ENCODE data around the gene ADGRE2. TPM values are rescaled to one million over a fixed set of nuclear protein-coding genes. Genes with fewer than 3 reads are reported as not detected.

Gene ADGRE2
- 0.82 and 1.3 TPM in 2 replicates for total RNA-seq (2014; rRNA removed; shearing (Covaris generic))

GRCh38 chr19:14778110-14778845, at the start of gene ADGRE2:
Gene ADGRE2 (minus strand): TSS chr19:14778560. CDS start chr19:14776756, 1,804 bp downstream.

GRCh38 chr19:14689598-14690503, 88.5 kb downstream of the ADGRE2 start, which contains the start of gene ZNF333:
Gene ZNF333 (plus strand): TSS chr19:14690048. CDS start chr19:14693492, 3,444 bp downstream.

Small RNA genes within 50 kb of the gene (small RNA-seq; reads per million reads assigned to genes)
- gene AC005255.1: not detected

Other genes with a start within 250 kb of the ADGRE2 start
- 93.7 and 114 TPM in 2 replicates for gene TECR, start 249.0 kb downstream of the ADGRE2 start, total RNA-seq (2014; rRNA removed; shearing (Covaris generic))
- 697 and 925 TPM in 2 replicates for gene NDUFB7, start 206.5 kb downstream of the ADGRE2 start, total RNA-seq (2014; rRNA removed; shearing (Covaris generic))
- 0.21 TPM in 1 of 2 replicates, not detected in the other for gene CLEC17A, start 195.5 kb downstream of the ADGRE2 start, total RNA-seq (2014; rRNA removed; shearing (Covaris generic))
- gene ADGRE3, start 103.7 kb downstream of the ADGRE2 start, total RNA-seq (2014; rRNA removed; shearing (Covaris generic)): not detected in 2 replicates
- gene ZNF333, start 88.5 kb downstream of the ADGRE2 start, total RNA-seq (2014; rRNA removed; shearing (Covaris generic)): 18.4 and 25.6 TPM in 2 replicates
- gene OR7A5, start 56.6 kb upstream of the ADGRE2 start, total RNA-seq (2014; rRNA removed; shearing (Covaris generic)): not detected in 2 replicates
- 0.30 TPM in 1 of 2 replicates, not detected in the other for gene OR7C1, start 56.6 kb upstream of the ADGRE2 start, total RNA-seq (2014; rRNA removed; shearing (Covaris generic))
- gene OR7A10, start 70.4 kb upstream of the ADGRE2 start, total RNA-seq (2014; rRNA removed; shearing (Covaris generic)): not detected in 2 replicates
- not detected in 2 replicates for gene OR7A17, start 107.6 kb upstream of the ADGRE2 start, total RNA-seq (2014; rRNA removed; shearing (Covaris generic))
- gene OR7C2, start 162.9 kb upstream of the ADGRE2 start, total RNA-seq (2014; rRNA removed; shearing (Covaris generic)): not detected in 2 replicates
- gene SLC1A6, start 201.3 kb upstream of the ADGRE2 start, total RNA-seq (2014; rRNA removed; shearing (Covaris generic)): not detected in 2 replicates